GM18517 (cell line): Measurements from ENCODE around the gene VPS33A.
"Not testable (repeated sequence)": the region's sequence is repeated elsewhere in the genome, so short reads cannot be mapped to it uniquely, and the experiment has no call there.

Source experiments
- ATAC-seq: cut with Tn5 transposase; IDR thresholded peaks from one replicate; pipeline ENCODE4 v1.9.1; 2021; ENCODE audit warnings: mild to moderate bottlenecking, moderate library complexity; ENCODE audit not compliant: unreplicated experiment

Gene VPS33A

DNA sequence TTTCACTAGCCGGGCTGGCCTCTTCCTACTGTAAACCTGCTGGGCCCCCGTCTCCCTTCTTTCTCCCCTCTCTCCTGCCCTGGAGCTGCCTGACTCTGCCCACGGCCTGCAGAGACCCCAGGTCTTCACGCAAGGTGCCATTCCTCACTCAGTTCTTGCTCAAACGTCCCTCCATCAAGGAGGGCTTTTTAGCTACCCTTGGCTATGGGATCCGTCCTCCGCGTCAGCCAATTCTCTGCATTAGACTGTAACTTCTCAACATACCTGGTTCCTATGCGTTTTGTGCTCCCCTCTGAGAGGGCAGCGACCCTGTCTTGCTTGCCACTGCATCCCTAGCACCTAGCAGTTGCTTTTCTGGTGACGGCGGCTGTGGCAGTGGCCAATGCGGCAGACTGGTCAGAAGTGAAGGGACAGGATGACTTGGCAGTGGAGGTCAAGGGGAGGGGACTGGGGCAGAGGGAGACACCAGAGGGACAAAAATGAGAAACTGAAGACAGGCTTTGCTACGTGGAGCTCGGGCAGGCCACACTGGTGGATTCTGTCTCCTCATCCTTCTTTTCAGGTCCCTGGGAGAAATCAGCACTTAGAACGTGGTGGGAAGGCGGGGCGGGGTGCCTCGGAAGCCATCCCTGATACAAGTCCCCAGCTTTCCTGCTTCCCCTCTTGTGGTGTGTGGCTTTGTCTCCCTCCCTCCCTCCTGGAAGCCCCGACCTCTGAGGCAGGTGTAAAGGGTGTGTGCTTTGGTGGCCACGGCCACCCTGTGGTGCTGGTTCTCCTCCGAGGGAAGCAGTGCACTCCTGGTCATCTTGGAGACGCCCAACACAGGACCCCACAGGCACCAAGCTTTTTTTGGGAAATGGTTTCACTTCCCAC is 61.0 kb downstream of the VPS33A start:
- no peak for ATAC-seq

DNA sequence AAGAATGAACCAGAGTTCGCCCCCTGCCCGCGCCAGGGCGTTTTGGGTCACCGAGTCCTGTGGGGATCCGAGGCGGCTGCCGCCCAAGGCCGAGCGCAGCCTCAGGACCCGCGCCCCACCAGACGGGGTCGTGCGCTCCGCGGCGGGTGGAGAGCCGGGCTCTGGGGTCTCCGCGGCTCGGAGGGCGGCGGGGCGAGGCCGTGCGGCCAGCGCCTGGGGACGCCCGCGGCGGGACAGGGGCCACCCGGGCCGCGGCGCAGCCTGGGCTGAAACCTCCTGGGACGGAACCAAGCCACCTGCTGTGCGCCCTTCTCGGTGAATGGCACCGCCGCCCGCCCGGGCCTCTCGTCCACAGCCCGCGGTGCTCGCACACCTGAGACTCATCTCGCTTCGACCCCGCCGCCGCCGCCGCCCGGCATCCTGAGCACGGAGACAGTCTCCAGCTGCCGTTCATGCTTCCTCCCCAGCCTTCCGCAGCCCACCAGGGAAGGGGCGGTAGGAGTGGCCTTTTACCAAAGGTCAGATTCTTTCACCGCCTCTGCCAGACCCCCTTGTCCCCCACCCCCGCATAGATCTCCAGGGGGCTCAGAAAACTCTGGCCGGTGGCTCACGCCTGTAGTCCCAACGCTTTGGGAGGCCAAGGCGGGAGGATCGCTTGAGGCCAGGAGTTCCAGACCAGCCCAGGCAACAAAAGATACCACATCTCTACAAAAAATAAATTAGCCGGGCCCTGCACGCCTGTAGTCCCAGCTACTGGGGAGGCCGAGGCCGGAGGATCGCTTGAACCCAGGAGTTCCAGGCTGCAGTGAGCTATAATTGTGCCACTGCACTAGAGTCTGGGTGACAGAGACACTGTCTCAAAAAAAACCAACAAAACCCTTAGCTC is 61.9 kb downstream of the VPS33A start:
- no peak for ATAC-seq

GRCh38 chr12:122203301-122204166 is 62.8 kb downstream of the VPS33A start, which contains the start of gene B3GNT4:
B3GNT4 (plus strand) TSS chr12:122203709; CDS start chr12:122204619, 910 bp downstream.
- no peak for ATAC-seq

DNA sequence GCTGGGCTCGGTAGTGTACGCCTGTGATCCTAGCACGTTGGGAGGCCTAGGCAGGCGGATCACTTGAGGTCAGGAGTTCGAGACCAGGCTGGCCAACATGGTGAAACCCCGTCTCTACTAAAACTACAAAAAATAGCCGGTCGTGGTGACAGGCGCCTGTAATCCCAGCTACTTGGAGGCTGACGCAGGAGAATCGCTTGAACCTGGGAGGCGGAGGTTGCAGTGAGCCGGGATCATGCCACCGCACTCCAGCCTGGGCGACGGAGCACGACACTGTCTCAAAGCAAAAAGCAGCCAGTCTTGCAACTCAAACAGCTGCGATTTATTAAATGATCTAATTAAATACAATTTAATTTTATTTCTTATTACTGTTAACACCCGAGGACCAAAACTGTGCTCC is 63.5 kb downstream of the VPS33A start:
- ATAC-seq: not testable (repeated sequence)

DNA sequence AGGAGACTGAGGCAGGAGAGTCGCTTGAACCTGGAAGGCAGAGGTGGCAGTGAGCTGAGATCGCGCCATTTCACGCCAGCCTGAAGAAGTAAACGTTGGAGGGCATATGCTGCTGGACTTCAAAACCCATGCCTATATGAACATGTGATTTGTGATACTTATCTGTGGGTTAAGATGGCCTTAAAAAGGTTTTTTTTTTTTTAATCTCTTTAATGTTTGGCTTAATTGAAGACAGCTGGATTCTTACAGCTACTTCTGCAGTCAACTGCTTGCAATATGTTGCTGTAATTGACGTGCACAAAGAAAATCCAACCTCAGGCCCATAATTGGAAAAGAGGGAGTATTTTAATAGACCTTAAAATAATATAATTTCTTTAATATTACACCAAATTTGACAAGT is 64.3 kb downstream of the VPS33A start:
- ATAC-seq: no peak

DNA sequence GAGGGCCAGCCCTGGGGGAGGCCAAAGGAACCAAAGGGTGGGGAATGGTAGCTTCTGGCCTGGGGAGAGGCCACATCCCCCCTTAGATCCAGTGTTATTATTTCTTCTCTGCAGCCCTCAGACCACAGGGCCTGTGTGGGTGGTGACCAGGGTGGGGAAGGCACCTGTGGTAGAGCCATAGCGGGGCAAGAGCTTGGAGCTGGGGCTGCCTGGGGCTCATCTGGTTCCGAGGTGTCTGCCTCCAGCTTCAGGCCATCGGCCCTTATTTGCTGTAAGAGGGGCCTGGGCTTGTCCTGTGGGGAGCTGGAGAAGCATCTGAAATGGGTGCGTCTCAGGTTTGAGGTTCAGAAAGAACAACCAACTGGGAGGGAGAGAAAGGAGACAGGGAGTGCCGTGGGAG is 64.9 kb downstream of the VPS33A start:
- ATAC-seq: no peak

- ATAC-seq: no peak
Observed at GRCh38 chr12:122200541-122201175, 65.6 kb downstream of the VPS33A start.

- ATAC-seq: no peak
Observed at GRCh38 chr12:122199484-122200355, 66.6 kb downstream of the VPS33A start.

DNA sequence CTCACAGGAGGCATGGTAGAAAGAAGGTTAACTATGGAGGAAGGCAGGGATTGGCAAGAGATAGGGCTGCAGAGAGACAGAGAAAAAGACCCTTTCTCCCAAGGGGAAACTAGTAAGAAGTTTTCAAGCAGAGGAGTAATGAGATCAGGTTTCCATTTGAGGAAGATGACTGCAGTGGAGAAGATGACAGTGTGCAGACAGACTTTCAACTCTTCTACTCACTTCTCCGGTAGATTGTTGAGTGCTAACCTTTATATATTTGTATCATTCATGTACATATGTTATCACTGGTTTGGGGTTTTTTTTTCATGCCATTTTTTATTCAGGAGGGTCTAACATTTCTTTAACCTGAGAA is 68.7 kb downstream of the VPS33A start:
- no peak for ATAC-seq

GRCh38 chr12:122195405-122195804 is 70.9 kb downstream of the VPS33A start:
- ATAC-seq: no peak

- no peak for ATAC-seq
Observed at GRCh38 chr12:122194804-122195203, 71.5 kb downstream of the VPS33A start.

- ATAC-seq: no peak
Observed at GRCh38 chr12:122192441-122192840, 73.9 kb downstream of the VPS33A start.

GRCh38 chr12:122190842-122191668 is 75.2 kb downstream of the VPS33A start:
- no peak for ATAC-seq

DNA sequence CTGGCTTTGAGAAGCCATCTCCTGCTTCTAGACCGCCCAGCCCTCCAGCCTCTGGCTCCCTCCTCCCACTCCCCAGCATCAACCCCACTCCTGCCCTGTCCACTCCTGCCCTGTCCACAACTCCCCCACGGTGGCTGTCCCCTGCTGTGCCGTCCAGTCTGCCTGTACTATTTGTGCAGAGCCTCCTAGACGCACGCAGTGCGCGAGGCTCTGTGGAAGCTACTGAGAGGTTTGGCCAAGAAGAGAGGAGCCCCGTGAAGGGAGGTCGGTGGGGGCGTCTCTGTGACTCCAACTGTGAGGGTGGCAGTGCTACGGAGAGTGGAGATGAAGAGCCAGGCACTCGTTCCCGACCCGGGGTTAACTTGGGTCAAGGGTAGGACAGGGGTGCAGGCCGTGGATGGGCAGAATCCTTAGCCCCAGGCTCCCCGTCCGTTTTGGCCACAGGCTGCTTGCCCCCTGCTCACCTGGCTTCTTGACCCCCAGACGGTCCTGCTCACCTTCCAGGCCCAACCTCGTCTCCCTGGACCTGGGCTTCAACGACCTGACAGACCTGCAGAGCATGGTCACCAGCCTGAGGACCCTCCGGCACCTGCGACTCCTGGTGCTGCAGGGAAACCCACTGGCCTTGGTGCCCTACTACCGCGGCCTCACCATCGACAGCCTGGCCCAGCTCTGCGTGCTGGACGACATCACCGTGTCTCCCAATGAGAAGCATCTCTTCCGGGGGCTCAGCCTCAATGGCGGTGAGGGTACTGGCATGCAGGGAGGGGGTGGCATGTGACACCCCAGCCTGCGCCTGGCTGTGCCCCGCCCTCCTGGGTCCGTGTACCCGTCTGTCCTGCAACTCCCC is 76.4 kb downstream of the VPS33A start:
- no peak for ATAC-seq

DNA sequence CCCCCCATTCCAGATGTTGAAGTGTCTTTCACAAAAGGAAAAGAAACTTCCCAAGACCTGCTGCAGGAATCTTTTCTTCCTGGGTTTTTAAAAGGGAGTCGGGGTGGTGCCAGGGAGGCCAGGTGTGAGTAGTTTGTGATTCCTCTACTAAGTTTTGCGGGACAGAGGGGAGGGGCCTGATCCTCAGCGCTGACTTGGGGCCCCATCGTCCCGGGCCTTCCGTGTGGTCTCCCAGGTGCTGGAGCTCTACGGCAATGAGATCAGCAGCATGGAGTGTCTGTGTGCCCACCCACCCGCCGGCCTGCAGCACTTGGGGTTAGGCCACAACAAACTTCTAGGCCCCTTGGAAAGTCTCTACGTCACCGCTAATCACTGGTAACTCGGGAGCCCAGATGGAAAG is 78.8 kb downstream of the VPS33A start:
- no peak for ATAC-seq

- ATAC-seq: no peak
Observed at GRCh38 chr12:122185494-122186082, 80.7 kb downstream of the VPS33A start.

DNA sequence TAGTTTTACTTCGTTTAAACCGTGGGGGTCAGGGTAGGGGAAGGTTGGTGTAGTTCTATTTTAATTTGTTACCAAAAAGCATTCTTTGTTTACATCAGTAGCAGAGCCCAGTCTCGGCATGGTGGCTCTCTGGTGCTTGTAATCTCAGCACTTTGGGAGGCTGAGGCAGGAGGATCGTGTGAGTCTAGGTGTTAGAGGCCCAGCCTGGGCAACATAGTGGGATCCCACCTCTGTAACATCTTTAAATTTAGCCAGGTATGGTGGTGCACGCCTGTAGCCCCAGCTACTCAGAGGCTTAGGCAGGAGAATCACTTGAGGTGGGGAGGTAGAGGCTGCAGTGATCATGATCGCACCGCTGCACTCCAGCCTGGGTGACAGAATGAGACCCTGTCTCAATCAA is 81.2 kb downstream of the VPS33A start:
- ATAC-seq: no peak
